ELF-1 (cell line): ENCODE data around the gene CKAP2L.
"Not testable (repeated sequence)": the region's sequence is repeated elsewhere in the genome, so short reads cannot be mapped to it uniquely, and the experiment has no call there.

ENCODE experiments used
- DNase-seq: peaks from one replicate; pipeline ENCODE4 v3.0.0-alpha.2; 2016; ENCODE audit warnings: low read depth, low spot score

The CKAP2L gene

GRCh38 chr2:112727276-112728028, 37.0 kb downstream of the CKAP2L start:
- DNase-seq = no peak

GRCh38 chr2:112726487-112727190, 37.8 kb downstream of the CKAP2L start:
- peak; percentile 95 for DNase-seq

- no peak for DNase-seq
Observed at GRCh38 chr2:112725545-112726457, 38.6 kb downstream of the CKAP2L start.

GRCh38 chr2:112724591-112725525, 39.6 kb downstream of the CKAP2L start:
- peak; percentile 62 for DNase-seq

- DNase-seq = no peak
Observed at GRCh38 chr2:112723995-112724394, 40.4 kb downstream of the CKAP2L start.

GRCh38 chr2:112723547-112723940, 40.9 kb downstream of the CKAP2L start:
- DNase-seq = no peak

GRCh38 chr2:112722816-112723546, 41.4 kb downstream of the CKAP2L start:
- DNase-seq = no peak

- no peak for DNase-seq
Observed at GRCh38 chr2:112721819-112722522, 42.4 kb downstream of the CKAP2L start.

GRCh38 chr2:112720785-112721184, 43.6 kb downstream of the CKAP2L start, which contains the start of gene NT5DC4:
TSS of gene NT5DC4 (plus strand) at chr2:112721020. CDS start at chr2:112721080, 60 bp downstream.
- DNase-seq = no peak

GRCh38 chr2:112718863-112719370, 45.5 kb downstream of the CKAP2L start:
- no peak for DNase-seq

GRCh38 chr2:112716826-112717352, 47.5 kb downstream of the CKAP2L start:
- not testable (repeated sequence) for DNase-seq

GRCh38 chr2:112716094-112716493, 48.3 kb downstream of the CKAP2L start:
- not testable (repeated sequence) for DNase-seq

GRCh38 chr2:112714836-112715631, 49.4 kb downstream of the CKAP2L start:
- no peak for DNase-seq

- DNase-seq = no peak
Observed at GRCh38 chr2:112714331-112714730, 50.1 kb downstream of the CKAP2L start.

GRCh38 chr2:112713926-112714325, 50.5 kb downstream of the CKAP2L start:
- no peak for DNase-seq

- no peak for DNase-seq
Observed at GRCh38 chr2:112713585-112713925, 50.9 kb downstream of the CKAP2L start.

- DNase-seq = no peak
Observed at GRCh38 chr2:112712903-112713584, 51.4 kb downstream of the CKAP2L start.

- DNase-seq = no peak
Observed at GRCh38 chr2:112712465-112712864, 51.9 kb downstream of the CKAP2L start.
